ENCODE results near the gene DCC.

GRCh38 chr18:52577795-52578194, 237.8 kb downstream of the DCC start:
- TF ChIP-seq EP300 (IDR thresholded peaks at IDR 0.05; ENCODE audit: borderline replicate concordance in 1 of 2, low read depth in 1 of 2, low read length in 1 of 2) (no peak), FOXM1 (IDR thresholded peaks at IDR 0.05; ENCODE audit: low read depth) (no peak), MAX (IDR thresholded peaks at IDR 0.05; ENCODE audit: low read depth) (no peak), MXI1 (IDR thresholded peaks at IDR 0.05; ENCODE audit: low read depth, low read length) (no peak)
